HepG2 (cell line): ENCODE measurements around the gene KCNG4. TPM values are rescaled to one million over a fixed set of nuclear protein-coding genes. Genes with fewer than 3 reads are reported as not detected.
A peak's percentile ranks its signal among the peaks of the same experiment; 100 is the strongest.

ENCODE experiments used
- ARID4A ChIP-seq: sonication (generic); formaldehyde crosslinking; IDR thresholded peaks from 2 replicates; pipeline ENCODE4 v1.5.0; 2020; ENCODE audit warnings: mild to moderate bottlenecking, missing genetic modification reagents, borderline replicate concordance
- CEBPZ ChIP-seq: IDR thresholded peaks from 2 replicates; pipeline ENCODE4 v1.6.1; 2012; ENCODE audit warnings: low read length, improper control_type of control experiment
- DMAP1 ChIP-seq: IDR thresholded peaks from 2 replicates; pipeline ENCODE4 v1.6.1; 2016
- FOXC1 ChIP-seq: sonication (generic); formaldehyde crosslinking; IDR thresholded peaks from 2 replicates; pipeline ENCODE4 v1.8.0; 2022; ENCODE audit warnings: mild to moderate bottlenecking, missing genetic modification reagents, borderline replicate concordance
- FOXJ3 ChIP-seq: sonication (generic); formaldehyde crosslinking; IDR thresholded peaks from 2 replicates; pipeline ENCODE4 v1.4.0; 2020; ENCODE audit warnings: missing genetic modification reagents, mild to moderate bottlenecking, borderline replicate concordance
- FOXK2 ChIP-seq: fragments of 450-650 bp; IDR thresholded peaks from 2 replicates; pipeline ENCODE4 v1.6.1; 2016
- GFI1 ChIP-seq: sonication (generic); formaldehyde crosslinking; IDR thresholded peaks from 2 replicates; pipeline ENCODE4 v1.5.0; 2020; ENCODE audit warnings: missing genetic modification reagents, mild to moderate bottlenecking, borderline replicate concordance
- MIXL1 ChIP-seq: IDR thresholded peaks from 2 replicates; pipeline ENCODE4 v1.6.1; 2016
- NCOA1 ChIP-seq: sonication (generic); formaldehyde crosslinking; IDR thresholded peaks from 2 replicates; pipeline ENCODE4 v1.9.0; 2021; ENCODE audit warnings: missing genetic modification reagents
- NFRKB ChIP-seq: fragments of 450-650 bp; IDR thresholded peaks from 2 replicates; pipeline ENCODE4 v1.6.1; 2017
- PLRG1 ChIP-seq: fragments of 450-650 bp; conservative IDR thresholded peaks from 2 replicates; pipeline ENCODE4 v1.6.1; 2016
- TFE3 ChIP-seq: IDR thresholded peaks from 2 replicates; pipeline ENCODE4 v1.6.1; 2016
- ZNF543 ChIP-seq: sonication (generic); formaldehyde crosslinking; IDR thresholded peaks from 2 replicates; pipeline ENCODE4 v1.4.0; 2020; ENCODE audit warnings: mild to moderate bottlenecking, missing genetic modification reagents
- ZNF556 ChIP-seq: sonication (generic); formaldehyde crosslinking; IDR thresholded peaks from 2 replicates; pipeline ENCODE4 v1.4.0; 2020; ENCODE audit warnings: mild to moderate bottlenecking, missing genetic modification reagents, borderline replicate concordance
- polyA plus RNA-seq, 8 experiments: library from polyadenylated mRNA; depleted of rRNA in 3 of 8; stranded (reverse) in 7 of 8; unstranded in 1 of 8; fragments of >200 nt; fragmentation: Illumina TruSeq in 4 of 8; extraction: Trizol in 4 of 8; gene quantifications; 2 replicates each; pipeline versions ENCODE4 v1.2.1 to v1.2.3, GENCODE V29; 2011 to 2016; ENCODE audit warnings: low read depth in 4 of 8, missing spikeins in 1 of 8, mixed read lengths in 1 of 8; ENCODE audit not compliant: insufficient read depth in 1 of 8
- total RNA-seq, 5 experiments: library from RNA; depleted of rRNA; stranded (reverse); fragments of >200 nt; fragmentation: Illumina TruSeq; extraction: Trizol; gene quantifications; 2 replicates each; pipeline ENCODE4 v1.2.3, GENCODE V29; 2016; ENCODE audit warnings: low read depth in 1 of 5
- TF ChIP-seq, protein P1 (sequence below): fragments of 450-650 bp; IDR thresholded peaks from 2 replicates; pipeline ENCODE4 v1.6.1; 2016
- TF ChIP-seq, protein P2 (sequence below): sonication (generic); formaldehyde crosslinking; IDR thresholded peaks from 2 replicates; pipeline ENCODE4 v1.5.0; 2020; ENCODE audit warnings: mild to moderate bottlenecking, missing genetic modification reagents, moderate library complexity
- TF ChIP-seq, protein P3 (sequence below): sonication (generic); formaldehyde crosslinking; IDR thresholded peaks from 2 replicates; pipeline ENCODE4 v1.8.1; 2023; ENCODE audit warnings: mild to moderate bottlenecking, missing genetic modification reagents

Gene KCNG4
- total and polyA plus RNA-seq, 2 of the 13 experiments (the other 11 are each of a cell fraction or from before 2014, with no cell fraction given): not detected

- peak; percentile 12; the same call in 1 of the 2 replicates for TF ChIP-seq ARID4A
- TF ChIP-seq ZNF556 (CRISPR knock-in tag): peak; percentile 54; the same call in 1 of the 2 replicates
- TF ChIP-seq MIXL1 (CRISPR knock-in tag): no peak
- TF ChIP-seq, protein P1, sequence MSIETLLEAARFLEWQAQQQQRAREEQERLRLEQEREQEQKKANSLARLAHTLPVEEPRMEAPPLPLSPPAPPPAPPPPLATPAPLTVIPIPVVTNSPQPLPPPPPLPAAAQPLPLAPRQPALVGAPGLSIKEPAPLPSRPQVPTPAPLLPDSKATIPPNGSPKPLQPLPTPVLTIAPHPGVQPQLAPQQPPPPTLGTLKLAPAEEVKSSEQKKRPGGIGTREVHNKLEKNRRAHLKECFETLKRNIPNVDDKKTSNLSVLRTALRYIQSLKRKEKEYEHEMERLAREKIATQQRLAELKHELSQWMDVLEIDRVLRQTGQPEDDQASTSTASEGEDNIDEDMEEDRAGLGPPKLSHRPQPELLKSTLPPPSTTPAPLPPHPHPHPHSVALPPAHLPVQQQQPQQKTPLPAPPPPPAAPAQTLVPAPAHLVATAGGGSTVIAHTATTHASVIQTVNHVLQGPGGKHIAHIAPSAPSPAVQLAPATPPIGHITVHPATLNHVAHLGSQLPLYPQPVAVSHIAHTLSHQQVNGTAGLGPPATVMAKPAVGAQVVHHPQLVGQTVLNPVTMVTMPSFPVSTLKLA: peak; percentile 41; the same call in 1 of the 2 replicates
- TF ChIP-seq, protein P2, sequence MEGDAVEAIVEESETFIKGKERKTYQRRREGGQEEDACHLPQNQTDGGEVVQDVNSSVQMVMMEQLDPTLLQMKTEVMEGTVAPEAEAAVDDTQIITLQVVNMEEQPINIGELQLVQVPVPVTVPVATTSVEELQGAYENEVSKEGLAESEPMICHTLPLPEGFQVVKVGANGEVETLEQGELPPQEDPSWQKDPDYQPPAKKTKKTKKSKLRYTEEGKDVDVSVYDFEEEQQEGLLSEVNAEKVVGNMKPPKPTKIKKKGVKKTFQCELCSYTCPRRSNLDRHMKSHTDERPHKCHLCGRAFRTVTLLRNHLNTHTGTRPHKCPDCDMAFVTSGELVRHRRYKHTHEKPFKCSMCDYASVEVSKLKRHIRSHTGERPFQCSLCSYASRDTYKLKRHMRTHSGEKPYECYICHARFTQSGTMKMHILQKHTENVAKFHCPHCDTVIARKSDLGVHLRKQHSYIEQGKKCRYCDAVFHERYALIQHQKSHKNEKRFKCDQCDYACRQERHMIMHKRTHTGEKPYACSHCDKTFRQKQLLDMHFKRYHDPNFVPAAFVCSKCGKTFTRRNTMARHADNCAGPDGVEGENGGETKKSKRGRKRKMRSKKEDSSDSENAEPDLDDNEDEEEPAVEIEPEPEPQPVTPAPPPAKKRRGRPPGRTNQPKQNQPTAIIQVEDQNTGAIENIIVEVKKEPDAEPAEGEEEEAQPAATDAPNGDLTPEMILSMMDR (CRISPR knock-in tag): peak; percentile 94
- 0 out of 2 replicates have a peak, but pooled peaks have one; percentile 20 for TF ChIP-seq FOXC1 (CRISPR knock-in tag)
- no peak for TF ChIP-seq ZNF543 (CRISPR knock-in tag)
- TF ChIP-seq GFI1 (CRISPR knock-in tag): no peak
- TF ChIP-seq, protein P3, sequence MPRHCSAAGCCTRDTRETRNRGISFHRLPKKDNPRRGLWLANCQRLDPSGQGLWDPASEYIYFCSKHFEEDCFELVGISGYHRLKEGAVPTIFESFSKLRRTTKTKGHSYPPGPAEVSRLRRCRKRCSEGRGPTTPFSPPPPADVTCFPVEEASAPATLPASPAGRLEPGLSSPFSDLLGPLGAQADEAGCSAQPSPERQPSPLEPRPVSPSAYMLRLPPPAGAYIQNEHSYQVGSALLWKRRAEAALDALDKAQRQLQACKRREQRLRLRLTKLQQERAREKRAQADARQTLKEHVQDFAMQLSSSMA (CRISPR knock-in tag): no peak
- TF ChIP-seq DMAP1: no peak; the same call in 1 of the 2 replicates
- TF ChIP-seq TFE3 (CRISPR knock-in tag): no peak
- TF ChIP-seq CEBPZ: no peak
- no peak for TF ChIP-seq FOXJ3
- TF ChIP-seq NCOA1: no peak
- TF ChIP-seq PLRG1: no peak
- TF ChIP-seq FOXK2: no peak
- no peak for TF ChIP-seq NFRKB
These were observed 64.3 kb downstream of the KCNG4 start (continued) for GRCh38 chr16:84175350-84176081.
